Activated CD8-positive, alpha-beta memory T cell treated with anti-CD3 and anti-CD28 coated beads, Interleukin-2, amount 10 ng/mL, durations not matched to agents 7 days and 5 days (primary cell): ENCODE results near the gene PLEKHD1. TPM values are rescaled to one million over a fixed set of nuclear protein-coding genes. Genes with fewer than 3 reads are reported as not detected.

Experiments
- ATAC-seq: fragments of 150-1000 bp; cut with Tn5 transposase; one replicate; pipeline ENCODE4 v1.10.0; 2021; ENCODE audit warnings: moderate library complexity
- CTCF ChIA-PET: fragments of 350-600 bp; sonication (Branson Sonifier 250); formaldehyde crosslinking; loops from one replicate; lab custom pipeline; 2021; ENCODE audit warnings: antibody characterized with exemption; lab: Charles Lee
- DNase-seq: peaks from one replicate; pipeline ENCODE4 v3.0.0-alpha.2; 2020
- H3K27ac Mint-ChIP-seq: one replicate; pipeline ENCODE4 v1.8.0; 2021; ENCODE audit warnings: mild to moderate bottlenecking, mixed read lengths
- H3K27me3 Mint-ChIP-seq: one replicate; pipeline ENCODE4 v1.8.0; 2021; ENCODE audit warnings: mixed read lengths
- H3K36me3 Mint-ChIP-seq: one replicate; pipeline ENCODE4 v1.8.0; 2021; ENCODE audit warnings: mild to moderate bottlenecking, mixed read lengths
- H3K4me1 Mint-ChIP-seq: one replicate; pipeline ENCODE4 v1.8.0; 2021; ENCODE audit warnings: mixed read lengths
- H3K4me3 Mint-ChIP-seq: one replicate; pipeline ENCODE4 v1.8.0; 2021; ENCODE audit warnings: mild to moderate bottlenecking, moderate library complexity, mixed read lengths
- H3K9me3 Mint-ChIP-seq: one replicate; pipeline ENCODE4 v1.8.0; 2022; ENCODE audit warnings: low read depth, mixed read lengths
- total RNA-seq, 2 experiments: library from RNA; stranded (reverse); gene quantifications; one replicate each; pipeline ENCODE4 v1.2.3, GENCODE V29; 2021

The PLEKHD1 gene
- total RNA-seq: under 1 TPM; 0.05 to 0.12 TPM

- Mint-ChIP-seq H3K27ac (no peak within 1 kb of the TSS), H3K9me3 (no peaks in the 10 kb centered on the region), H3K27me3 (peaks cover 56% of the 10 kb centered on the region), H3K4me3 (no peak within 1 kb of the TSS), H3K4me1 (peaks cover 7% of the 10 kb centered on the region), H3K36me3 (no peaks in the 10 kb centered on the region)
- CTCF ChIA-PET: no interaction called here
- DNase-seq: no peak
- no peak for ATAC-seq
Observed at GRCh38 chr14:69484444-69485314, at the start of gene PLEKHD1. Gene PLEKHD1, plus strand, starts transcription at chr14:69484728. Its CDS starts 238 bp downstream, at chr14:69484966.

DNA sequence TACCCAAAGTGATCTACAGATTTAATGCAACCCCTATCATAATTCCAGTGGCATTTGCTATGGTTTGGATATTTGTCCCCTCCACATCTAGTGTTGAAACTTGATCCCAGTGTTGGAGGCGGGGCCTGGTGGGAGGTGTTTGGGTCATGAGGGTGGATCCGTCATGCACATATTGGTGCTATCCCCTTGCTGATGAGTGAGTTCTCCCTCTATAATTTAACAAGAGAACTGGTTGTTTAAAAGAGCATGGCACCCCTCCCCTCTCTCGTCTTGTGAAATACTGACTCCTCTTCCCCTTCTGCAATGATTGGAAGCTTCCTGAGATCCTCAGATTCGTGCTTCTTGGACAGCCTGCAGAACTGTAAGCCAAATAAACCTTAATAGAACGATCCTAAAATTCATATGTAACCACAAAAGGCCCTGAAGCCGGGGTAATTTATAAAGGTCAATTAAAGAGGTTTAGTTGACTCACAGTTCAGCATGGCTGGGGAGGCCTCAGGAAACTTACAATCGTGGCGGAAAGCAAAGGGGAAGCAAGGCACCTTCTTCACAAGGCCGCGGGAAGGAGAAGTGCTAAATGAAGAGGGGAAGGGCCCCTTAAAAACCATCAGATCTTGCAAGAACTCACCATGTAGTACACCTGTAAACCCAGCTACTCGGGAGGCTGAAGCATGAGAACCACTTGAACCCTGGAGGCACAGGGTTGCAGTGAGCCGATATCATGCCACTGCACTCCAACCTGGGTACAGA, 44.8 kb upstream of the PLEKHD1 start:
- no peak overlapping the region for H3K27ac Mint-ChIP-seq
- CTCF ChIA-PET: interaction anchor here (1.6 kb wide), 1 partner anchor 20 kb away, joined by 4 read pairs; no protein-coding TSS in a partner anchor
- ATAC-seq: no peak
- peaks cover 12% of the 10 kb centered on the region for H3K4me1 Mint-ChIP-seq
- DNase-seq: no peak
- H3K36me3 Mint-ChIP-seq: peaks cover 23% of the 10 kb centered on the region
- no peaks in the 10 kb centered on the region for H3K9me3 Mint-ChIP-seq
- no peaks in the 10 kb centered on the region for H3K27me3 Mint-ChIP-seq
- no peak overlapping the region for H3K4me3 Mint-ChIP-seq

GRCh38 chr14:69441948-69442347, 42.6 kb upstream of the PLEKHD1 start:
- Mint-ChIP-seq H3K27ac (no peak overlapping the region), H3K36me3 (peaks cover 34% of the 10 kb centered on the region), H3K4me3 (no peak overlapping the region), H3K27me3 (no peaks in the 10 kb centered on the region), H3K9me3 (no peaks in the 10 kb centered on the region), H3K4me1 (peaks cover 12% of the 10 kb centered on the region)
- no peak for ATAC-seq
- CTCF ChIA-PET: interaction anchor here (0.8 kb wide), 1 partner anchor 33 kb away, joined by 4 read pairs; no protein-coding TSS in a partner anchor
- no peak for DNase-seq

DNA sequence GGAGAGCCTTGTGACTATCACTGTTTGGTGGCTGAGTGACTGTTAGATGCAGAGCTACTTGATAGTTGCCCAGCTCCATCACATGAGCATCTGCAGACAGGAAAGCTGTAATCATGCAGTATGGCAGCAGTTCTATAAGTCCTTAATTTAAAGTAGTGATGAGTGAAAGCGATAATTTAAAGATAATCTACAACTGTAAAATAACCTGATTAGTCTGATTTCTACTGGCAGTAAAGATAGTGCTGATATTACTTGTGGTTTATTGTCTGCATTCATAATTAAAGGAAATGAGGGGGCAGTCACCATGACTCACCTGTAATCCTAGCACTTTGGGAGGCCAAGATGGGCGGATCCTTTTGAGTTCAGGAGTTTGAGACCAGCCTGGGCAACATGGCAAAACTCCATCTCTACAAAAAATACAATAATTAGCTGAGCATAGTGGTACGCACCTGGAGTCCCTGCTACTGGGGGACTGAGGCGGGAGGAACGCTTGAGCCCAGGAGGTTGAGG, 41.2 kb upstream of the PLEKHD1 start:
- Mint-ChIP-seq H3K9me3 (no peaks in the 10 kb centered on the region), H3K36me3 (peaks cover 34% of the 10 kb centered on the region), H3K27ac (no peak overlapping the region), H3K4me1 (peaks cover 12% of the 10 kb centered on the region), H3K4me3 (no peak overlapping the region), H3K27me3 (no peaks in the 10 kb centered on the region)
- CTCF ChIA-PET: no interaction called here
- no peak for DNase-seq
- no peak for ATAC-seq

DNA sequence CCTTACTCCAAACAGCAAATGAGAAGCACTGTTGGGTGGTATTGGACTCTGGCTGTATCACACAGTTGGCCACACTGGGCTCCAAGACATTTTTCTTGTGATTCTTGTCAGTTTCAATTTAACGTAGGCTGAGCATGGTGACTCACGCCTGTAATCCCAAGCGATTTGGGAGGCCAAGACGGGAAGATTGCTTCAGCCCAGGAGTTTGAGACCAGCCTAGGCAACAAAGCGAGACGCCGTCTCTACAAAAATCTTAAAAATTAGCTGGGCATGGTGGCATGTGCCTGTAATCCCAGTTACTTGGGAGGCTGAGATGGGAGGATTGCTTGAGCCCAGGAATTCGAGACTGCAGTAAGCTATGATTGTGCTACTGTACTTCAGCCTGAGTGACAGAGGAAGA, 35.3 kb upstream of the PLEKHD1 start:
- no peak for ATAC-seq
- DNase-seq: no peak
- Mint-ChIP-seq H3K27me3 (no peaks in the 10 kb centered on the region), H3K36me3 (peaks cover 18% of the 10 kb centered on the region), H3K4me1 (no peaks in the 10 kb centered on the region), H3K27ac (no peak overlapping the region), H3K4me3 (no peak overlapping the region), H3K9me3 (no peaks in the 10 kb centered on the region)
- CTCF ChIA-PET: no interaction called here

DNA sequence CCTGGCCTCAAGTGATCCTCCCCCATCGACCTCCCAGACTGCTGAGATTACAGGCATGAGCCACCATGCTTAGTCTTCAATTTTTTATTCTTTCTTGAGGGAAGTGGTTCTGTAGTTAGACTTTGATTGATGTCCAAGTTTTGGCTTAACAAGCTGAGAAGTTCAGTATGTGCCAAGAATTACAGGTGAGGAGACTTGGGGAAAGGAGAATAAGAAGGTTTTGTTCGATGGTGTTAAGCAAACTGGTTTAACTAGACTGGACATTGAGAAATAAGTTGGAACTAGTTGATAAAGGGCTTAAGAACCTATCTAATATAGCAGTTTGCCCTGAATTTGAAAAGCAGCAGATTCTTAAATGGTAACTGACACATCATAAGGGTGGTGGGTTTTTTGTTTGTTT, 32.6 kb upstream of the PLEKHD1 start:
- DNase-seq (no peak), ATAC-seq (no peak)
- no peak overlapping the region for H3K4me3 Mint-ChIP-seq
- H3K36me3 Mint-ChIP-seq: peaks cover 11% of the 10 kb centered on the region
- H3K27me3 Mint-ChIP-seq: no peaks in the 10 kb centered on the region
- CTCF ChIA-PET: interaction anchor here (2.7 kb wide), 1 partner anchor 8 kb away, joined by 9 read pairs; no protein-coding TSS in a partner anchor
- H3K9me3 Mint-ChIP-seq: no peaks in the 10 kb centered on the region
- no peak overlapping the region for H3K27ac Mint-ChIP-seq
- H3K4me1 Mint-ChIP-seq: no peaks in the 10 kb centered on the region

GRCh38 chr14:69458350-69458749, 26.2 kb upstream of the PLEKHD1 start:
- H3K27ac Mint-ChIP-seq: no peak overlapping the region
- H3K4me1 Mint-ChIP-seq: no peaks in the 10 kb centered on the region
- DNase-seq (no peak), ATAC-seq (no peak)
- CTCF ChIA-PET: interaction anchor here (0.8 to 4.8 kb wide), 5 partner anchors 10 to 216 kb away, joined by 3 to 37 read pairs (median 5); partner anchors contain the start of gene GALNT16
- peaks cover 13% of the 10 kb centered on the region for H3K36me3 Mint-ChIP-seq
- no peaks in the 10 kb centered on the region for H3K9me3 Mint-ChIP-seq
- H3K4me3 Mint-ChIP-seq: no peak overlapping the region
- H3K27me3 Mint-ChIP-seq: no peaks in the 10 kb centered on the region

GRCh38 chr14:69459122-69459521, 25.4 kb upstream of the PLEKHD1 start:
- DNase-seq (no peak), ATAC-seq (no peak)
- Mint-ChIP-seq H3K4me3 (no peak overlapping the region), H3K27ac (no peak overlapping the region), H3K9me3 (no peaks in the 10 kb centered on the region), H3K27me3 (no peaks in the 10 kb centered on the region), H3K4me1 (no peaks in the 10 kb centered on the region), H3K36me3 (peaks cover 11% of the 10 kb centered on the region)
- CTCF ChIA-PET: interaction anchor here (0.7 to 4.8 kb wide), 12 partner anchors 8 to 329 kb away, joined by 3 to 37 read pairs (median 4); partner anchors contain the start of genes ERH, GALNT16 and SLC39A9

DNA sequence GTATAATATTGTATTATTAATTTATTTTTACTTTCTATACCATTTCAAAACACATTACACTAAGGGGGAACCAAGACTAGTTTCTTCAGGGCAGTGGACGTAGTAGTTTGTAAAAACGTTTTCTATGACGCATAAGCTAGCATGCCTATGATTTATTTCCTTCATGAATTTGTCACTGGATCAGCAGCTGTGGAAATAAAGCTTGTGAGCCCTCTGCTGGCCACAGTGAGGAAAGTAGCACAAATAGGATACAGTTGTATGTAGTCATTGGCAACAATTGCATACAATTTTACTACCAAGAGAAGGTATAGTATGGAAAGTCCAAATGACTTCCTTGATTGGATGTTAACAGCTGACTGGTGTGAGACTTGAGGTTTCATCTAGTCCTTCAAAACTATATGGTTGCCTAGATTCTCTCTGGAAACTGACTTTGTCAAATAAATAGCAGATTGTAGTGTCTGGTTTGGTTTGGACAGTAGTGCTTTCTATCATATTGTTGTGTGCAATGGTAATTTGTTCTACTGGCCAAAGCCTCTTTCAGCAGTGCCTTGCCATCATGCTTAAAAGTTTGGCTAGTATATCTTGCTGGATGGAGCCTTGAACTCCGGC, 24.3 kb upstream of the PLEKHD1 start:
- Mint-ChIP-seq H3K4me1 (no peaks in the 10 kb centered on the region), H3K9me3 (no peaks in the 10 kb centered on the region), H3K4me3 (no peak overlapping the region), H3K27ac (no peak overlapping the region), H3K36me3 (peaks cover 9% of the 10 kb centered on the region), H3K27me3 (no peaks in the 10 kb centered on the region)
- CTCF ChIA-PET: interaction anchor here (0.6 to 4.8 kb wide), 20 partner anchors 9 to 463 kb away, joined by 3 to 37 read pairs (median 4); partner anchors contain the start of genes ERH, GALNT16 and SLC39A9
- DNase-seq: peak; percentile 77
- ATAC-seq: peak; percentile 80

DNA sequence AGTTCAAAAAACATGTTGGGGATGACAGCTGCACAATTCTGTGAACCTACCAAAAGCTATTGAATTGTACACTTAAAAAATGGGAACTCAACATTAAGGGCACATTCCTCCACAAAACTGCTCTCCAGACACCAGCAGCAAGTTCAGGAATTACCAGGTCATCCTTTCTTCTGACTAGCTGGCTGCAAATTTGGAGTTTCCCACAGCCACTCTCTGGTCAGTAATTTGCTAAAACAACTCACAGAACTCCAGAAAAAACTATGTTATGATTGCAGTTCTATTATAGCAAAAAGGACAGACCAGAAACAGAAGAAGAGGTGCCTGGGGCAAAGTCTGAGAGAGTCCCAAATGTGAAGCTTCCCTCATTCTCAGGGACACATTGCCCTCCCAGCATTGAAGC, 20.1 kb upstream of the PLEKHD1 start:
- CTCF ChIA-PET: interaction anchor here (1.4 kb wide), 1 partner anchor 13 kb away, joined by 3 read pairs; no protein-coding TSS in a partner anchor
- Mint-ChIP-seq H3K27me3 (no peaks in the 10 kb centered on the region), H3K4me3 (no peak overlapping the region), H3K4me1 (no peaks in the 10 kb centered on the region), H3K9me3 (no peaks in the 10 kb centered on the region), H3K36me3 (peaks cover 1% of the 10 kb centered on the region), H3K27ac (no peak overlapping the region)
- ATAC-seq: no peak
- no peak for DNase-seq

DNA sequence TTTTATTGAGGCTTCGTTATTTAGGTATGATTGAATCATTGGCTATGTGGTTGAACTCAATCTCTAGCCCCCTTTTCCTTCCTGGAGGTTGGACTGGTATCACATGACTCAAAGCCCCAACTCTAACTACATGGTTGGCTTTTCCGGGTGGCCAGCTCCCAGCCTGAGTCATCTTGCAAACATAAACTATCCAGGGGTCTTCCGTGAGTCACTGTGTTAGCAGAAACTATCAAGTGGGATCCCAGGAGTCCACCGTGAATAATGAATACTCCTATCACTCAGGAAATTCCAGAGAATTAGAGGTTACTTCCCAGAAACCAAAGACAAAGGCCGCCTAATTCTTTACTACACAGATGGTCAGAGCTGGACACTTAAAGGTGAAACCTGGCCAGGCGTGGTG, 19.7 kb upstream of the PLEKHD1 start:
- CTCF ChIA-PET: interaction anchor here (1.0 to 1.4 kb wide), 2 partner anchors 12 to 204 kb away, joined by 3 read pairs; no protein-coding TSS in a partner anchor
- H3K4me1 Mint-ChIP-seq: no peaks in the 10 kb centered on the region

DNA sequence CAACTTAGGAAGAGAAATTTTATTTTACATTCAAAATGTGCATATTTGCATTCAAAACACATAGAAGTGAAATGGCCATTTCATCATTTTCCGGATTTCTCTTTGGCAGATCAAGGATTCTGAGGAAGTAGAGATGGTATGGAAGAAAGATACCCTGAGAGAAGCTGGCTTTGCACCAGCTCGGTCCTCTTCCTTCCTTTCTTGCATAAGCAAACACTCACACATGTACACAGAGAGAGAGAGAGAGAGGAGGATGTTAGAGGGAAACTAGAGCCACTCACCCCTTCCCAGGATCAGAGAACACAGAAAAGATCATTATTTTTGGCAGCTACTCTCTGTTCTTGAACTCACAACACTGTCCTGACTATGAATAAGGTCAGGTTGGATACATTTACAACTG, 15.6 kb upstream of the PLEKHD1 start:
- CTCF ChIA-PET: no interaction called here
- Mint-ChIP-seq H3K27me3 (peaks cover 6% of the 10 kb centered on the region), H3K4me1 (peaks cover 10% of the 10 kb centered on the region), H3K36me3 (no peaks in the 10 kb centered on the region), H3K4me3 (no peak overlapping the region), H3K27ac (no peak overlapping the region), H3K9me3 (no peaks in the 10 kb centered on the region)
- DNase-seq (no peak), ATAC-seq (no peak)

More for the DNA sequence above, 19.7 kb upstream of the PLEKHD1 start:
- H3K27ac Mint-ChIP-seq: no peak overlapping the region
- no peaks in the 10 kb centered on the region for H3K9me3 Mint-ChIP-seq
- DNase-seq (no peak), ATAC-seq (no peak)
- no peaks in the 10 kb centered on the region for H3K27me3 Mint-ChIP-seq
- no peak overlapping the region for H3K4me3 Mint-ChIP-seq
- H3K36me3 Mint-ChIP-seq: no peaks in the 10 kb centered on the region

GRCh38 chr14:69471436-69471835, 13.1 kb upstream of the PLEKHD1 start:
- H3K27me3 Mint-ChIP-seq: peaks cover 9% of the 10 kb centered on the region
- CTCF ChIA-PET: interaction anchor here (1.0 kb wide), 1 partner anchor 11 kb away, joined by 3 read pairs; no protein-coding TSS in a partner anchor
- peaks cover 10% of the 10 kb centered on the region for H3K4me1 Mint-ChIP-seq
- H3K27ac Mint-ChIP-seq: no peak overlapping the region
- no peaks in the 10 kb centered on the region for H3K36me3 Mint-ChIP-seq
- no peak overlapping the region for H3K4me3 Mint-ChIP-seq
- no peaks in the 10 kb centered on the region for H3K9me3 Mint-ChIP-seq
- no peak for ATAC-seq
- DNase-seq: no peak
